Measurements from ENCODE around the gene SPRR2D.

Gene SPRR2D

GRCh38 chr1:152995842-152996241 lies 45.1 kb downstream of the SPRR2D start:
- H3K4me3 ChIP-seq (ENCODE audit: control insufficient read depth, low read depth, low read length): no peak overlapping the region
- DNase-seq (ENCODE audit: low read depth): no peak
- no peak for TF ChIP-seq CTCF (conservative IDR thresholded peaks at IDR 0.05; ENCODE audit: control insufficient read depth, insufficient read depth, low read depth, low read length)

- no peak overlapping the region for H3K4me3 ChIP-seq (ENCODE audit: control insufficient read depth, low read depth, low read length)
- TF ChIP-seq CTCF (conservative IDR thresholded peaks at IDR 0.05; ENCODE audit: control insufficient read depth, insufficient read depth, low read depth, low read length): no peak
- no peak for DNase-seq (ENCODE audit: low read depth)
Observed at GRCh38 chr1:152993186-152993585, 47.7 kb downstream of the SPRR2D start.
